SK-N-MC (cell line): ENCODE measurements around the gene GPR25.

Experiments
- DNase-seq: peaks from one replicate; pipeline ENCODE4 v3.0.0-alpha.2; 2011; ENCODE audit warnings: low read depth, low spot score
- H3K27ac ChIP-seq: fragments of 200-600 bp; sonication (generic); 2 replicates; pipeline ENCODE4 v1.5.1; 2016; ENCODE audit warnings: mixed run types
- H3K36me3 ChIP-seq: fragments of 200-600 bp; sonication (generic); 2 replicates; pipeline ENCODE4 v1.6.1; 2017; ENCODE audit warnings: antibody characterized with exemption, low read length, mixed read lengths; ENCODE audit not compliant: insufficient read depth
- H3K4me3 ChIP-seq: fragments of 200-600 bp; sonication (generic); 2 replicates; pipeline ENCODE4 v1.5.1; 2016
- H3K9ac ChIP-seq: fragments of 200-600 bp; sonication (generic); 2 replicates; pipeline ENCODE4 v1.8.0; 2017; ENCODE audit warnings: mixed run types, mixed read lengths; ENCODE audit not compliant: insufficient read length
- H3K9me3 ChIP-seq: fragments of 200-600 bp; sonication (generic); 2 replicates; pipeline ENCODE4 v1.6.1; 2017; ENCODE audit warnings: low read depth, mild to moderate bottlenecking, antibody characterized with exemption, low read length, moderate library complexity, mixed read lengths
- EZH2 ChIP-seq: fragments of 200-600 bp; sonication (generic); IDR thresholded peaks from one replicate; pipeline ENCODE4 v1.6.1; 2017; ENCODE audit warnings: antibody characterized with exemption
- FOXP2 ChIP-seq: optimal IDR thresholded peaks from 2 replicates; pipeline ENCODE3; 2011; ENCODE audit warnings: mild to moderate bottlenecking, moderate library complexity; ENCODE audit not compliant: insufficient read depth; ENCODE audit errors: extremely low read length, control extremely low read depth
- POLR2AphosphoS5 ChIP-seq: IDR thresholded peaks from 2 replicates; pipeline ENCODE4 v1.6.1; 2012; ENCODE audit warnings: mild to moderate bottlenecking, low read depth, low read length, borderline replicate concordance

GPR25 gene

GRCh38 chr1:200846398-200846797, 26.4 kb upstream of the GPR25 start:
- no peak overlapping the region for H3K4me3 ChIP-seq
- H3K27ac ChIP-seq: no peak overlapping the region
- peaks cover 52% of the 10 kb centered on the region for H3K36me3 ChIP-seq
- H3K9me3 ChIP-seq: no peaks in the 10 kb centered on the region
- no peak for DNase-seq
- no peak for TF ChIP-seq FOXP2
- TF ChIP-seq EZH2: no peak
- no peak for TF ChIP-seq POLR2AphosphoS5
- H3K9ac ChIP-seq: no peak overlapping the region

GRCh38 chr1:200849430-200849829, 23.4 kb upstream of the GPR25 start:
- TF ChIP-seq FOXP2 (no peak), POLR2AphosphoS5 (no peak), EZH2 (no peak)
- no peak overlapping the region for H3K27ac ChIP-seq
- no peak for DNase-seq
- H3K9ac ChIP-seq: no peak overlapping the region
- H3K36me3 ChIP-seq: peaks cover 54% of the 10 kb centered on the region
- no peaks in the 10 kb centered on the region for H3K9me3 ChIP-seq
- no peak overlapping the region for H3K4me3 ChIP-seq

- no peak overlapping the region for H3K4me3 ChIP-seq
- H3K9me3 ChIP-seq: no peaks in the 10 kb centered on the region
- H3K36me3 ChIP-seq: peaks cover 61% of the 10 kb centered on the region
- H3K9ac ChIP-seq: no peak overlapping the region
- TF ChIP-seq EZH2: no peak
- no peak for TF ChIP-seq FOXP2
- no peak for TF ChIP-seq POLR2AphosphoS5
- H3K27ac ChIP-seq: no peak overlapping the region
- DNase-seq: no peak
Measured at GRCh38 chr1:200850554-200850953, 22.2 kb upstream of the GPR25 start.

GRCh38 chr1:200856716-200857357, 15.9 kb upstream of the GPR25 start:
- no peak overlapping the region for H3K27ac ChIP-seq
- H3K36me3 ChIP-seq: peaks cover 52% of the 10 kb centered on the region
- H3K9ac ChIP-seq: no peak overlapping the region
- no peaks in the 10 kb centered on the region for H3K9me3 ChIP-seq
- H3K4me3 ChIP-seq: no peak overlapping the region
- no peak for TF ChIP-seq EZH2
- no peak for TF ChIP-seq FOXP2
- DNase-seq: no peak

GRCh38 chr1:200857804-200858203, 15.0 kb upstream of the GPR25 start:
- TF ChIP-seq POLR2AphosphoS5 (no peak), FOXP2 (no peak), EZH2 (no peak)
- DNase-seq: no peak

GRCh38 chr1:200861937-200862647, 10.7 kb upstream of the GPR25 start:
- Histone ChIP-seq H3K9me3 (no peaks in the 10 kb centered on the region), H3K36me3 (peaks cover 23% of the 10 kb centered on the region), H3K9ac (no peak overlapping the region), H3K27ac (no peak overlapping the region), H3K4me3 (no peak overlapping the region)
- no peak for TF ChIP-seq POLR2AphosphoS5
- TF ChIP-seq FOXP2: no peak
- TF ChIP-seq EZH2: no peak
- no peak for DNase-seq

More at GRCh38 chr1:200857804-200858203, 15.0 kb upstream of the GPR25 start:
- Histone ChIP-seq H3K27ac (no peak overlapping the region; the same call in 1 of the 2 replicates), H3K9me3 (no peaks in the 10 kb centered on the region), H3K36me3 (peaks cover 47% of the 10 kb centered on the region), H3K9ac (no peak overlapping the region), H3K4me3 (no peak overlapping the region)

- no peak overlapping the region for H3K27ac ChIP-seq
- H3K4me3 ChIP-seq: no peak overlapping the region
- no peak overlapping the region for H3K9ac ChIP-seq
- DNase-seq: no peak
- H3K36me3 ChIP-seq: peaks cover 15% of the 10 kb centered on the region
- H3K9me3 ChIP-seq: no peaks in the 10 kb centered on the region
- no peak for TF ChIP-seq FOXP2
- TF ChIP-seq POLR2AphosphoS5: no peak
- no peak for TF ChIP-seq EZH2
Measured at GRCh38 chr1:200862713-200863415, 9.9 kb upstream of the GPR25 start.

GRCh38 chr1:200866116-200866515, 6.7 kb upstream of the GPR25 start:
- H3K27ac ChIP-seq: no peak overlapping the region
- no peaks in the 10 kb centered on the region for H3K9me3 ChIP-seq
- H3K9ac ChIP-seq: no peak overlapping the region
- peaks cover 9% of the 10 kb centered on the region; the same call in 1 of the 2 replicates for H3K36me3 ChIP-seq
- no peak for DNase-seq
- no peak overlapping the region for H3K4me3 ChIP-seq
- TF ChIP-seq POLR2AphosphoS5 (no peak), FOXP2 (no peak), EZH2 (no peak)
